Activated CD8-positive, alpha-beta T cell treated with anti-CD3 and anti-CD28 coated beads for 36 hours (primary cell): ENCODE data around the gene TMEM108. TPM values are rescaled to one million over a fixed set of nuclear protein-coding genes. Genes with fewer than 3 reads are reported as not detected.
A peak's percentile ranks its signal among the peaks of the same experiment; 100 is the strongest.

ENCODE experiments used
- ATAC-seq: fragments of 200-7000 bp; cut with Tn5 transposase; one replicate; pipeline ENCODE4 v1.10.0; 2021; ENCODE audit warnings: mild to moderate bottlenecking, moderate library complexity
- CTCF ChIA-PET: fragments of 350-600 bp; sonication (Branson Sonifier 250); formaldehyde crosslinking; loops from one replicate; lab custom pipeline; 2021; ENCODE audit warnings: antibody characterized with exemption; lab: Charles Lee
- POLR2A ChIA-PET: fragments of 350-600 bp; sonication (Branson Sonifier 250); formaldehyde crosslinking; loops from one replicate; lab custom pipeline; 2021; ENCODE audit warnings: antibody characterized with exemption; lab: Charles Lee
- DNase-seq: peaks from one replicate; pipeline ENCODE4 v3.0.0-alpha.2; 2020
- H3K27ac Mint-ChIP-seq: one replicate; pipeline ENCODE4 v1.8.0; 2021; ENCODE audit warnings: mild to moderate bottlenecking, mixed read lengths
- H3K27me3 Mint-ChIP-seq: one replicate; pipeline ENCODE4 v1.8.0; 2021; ENCODE audit warnings: mixed read lengths
- H3K36me3 Mint-ChIP-seq: one replicate; pipeline ENCODE4 v1.8.0; 2021; ENCODE audit warnings: low read depth, mixed read lengths
- H3K4me1 Mint-ChIP-seq: one replicate; pipeline ENCODE4 v1.8.0; 2021; ENCODE audit warnings: low read depth, mixed read lengths
- H3K4me3 Mint-ChIP-seq: one replicate; pipeline ENCODE4 v1.8.0; 2021; ENCODE audit warnings: mild to moderate bottlenecking, moderate library complexity, mixed read lengths
- H3K9me3 Mint-ChIP-seq: one replicate; pipeline ENCODE4 v1.8.0; 2021; ENCODE audit warnings: mixed read lengths
- intact Hi-C: fragments of 100-400 bp; cut with micrococcal nuclease; formaldehyde crosslinking; loops from one replicate; pipeline ENCODE4 v1.10.0; 2022
- total RNA-seq, 2 experiments: library from RNA; stranded (reverse); gene quantifications; one replicate each; pipeline ENCODE4 v1.2.3, GENCODE V29; 2021
- TF ChIP-seq, protein P1 (sequence below): fragments of 200-600 bp; IDR thresholded peaks from one replicate; pipeline ENCODE4 v1.8.0; 2022; ENCODE audit warnings: antibody characterized with exemption, mild to moderate bottlenecking

Gene TMEM108
- total RNA-seq, 2 experiments from 2014 or later, result not detected

GRCh38 chr3:133419151-133419909 lies 381.1 kb downstream of the TMEM108 start:
- ChIA-PET CTCF (no interaction called here), POLR2A (no interaction called here)
- Mint-ChIP-seq H3K9me3 (no peaks in the 10 kb centered on the region), H3K36me3 (no peaks in the 10 kb centered on the region), H3K4me1 (peaks cover 3% of the 10 kb centered on the region), H3K27me3 (no peaks in the 10 kb centered on the region), H3K4me3 (no peak overlapping the region), H3K27ac (no peak overlapping the region)
- ATAC-seq (no peak), DNase-seq (no peak)
- intact Hi-C loops, result no loop called here
- TF ChIP-seq, protein P1, sequence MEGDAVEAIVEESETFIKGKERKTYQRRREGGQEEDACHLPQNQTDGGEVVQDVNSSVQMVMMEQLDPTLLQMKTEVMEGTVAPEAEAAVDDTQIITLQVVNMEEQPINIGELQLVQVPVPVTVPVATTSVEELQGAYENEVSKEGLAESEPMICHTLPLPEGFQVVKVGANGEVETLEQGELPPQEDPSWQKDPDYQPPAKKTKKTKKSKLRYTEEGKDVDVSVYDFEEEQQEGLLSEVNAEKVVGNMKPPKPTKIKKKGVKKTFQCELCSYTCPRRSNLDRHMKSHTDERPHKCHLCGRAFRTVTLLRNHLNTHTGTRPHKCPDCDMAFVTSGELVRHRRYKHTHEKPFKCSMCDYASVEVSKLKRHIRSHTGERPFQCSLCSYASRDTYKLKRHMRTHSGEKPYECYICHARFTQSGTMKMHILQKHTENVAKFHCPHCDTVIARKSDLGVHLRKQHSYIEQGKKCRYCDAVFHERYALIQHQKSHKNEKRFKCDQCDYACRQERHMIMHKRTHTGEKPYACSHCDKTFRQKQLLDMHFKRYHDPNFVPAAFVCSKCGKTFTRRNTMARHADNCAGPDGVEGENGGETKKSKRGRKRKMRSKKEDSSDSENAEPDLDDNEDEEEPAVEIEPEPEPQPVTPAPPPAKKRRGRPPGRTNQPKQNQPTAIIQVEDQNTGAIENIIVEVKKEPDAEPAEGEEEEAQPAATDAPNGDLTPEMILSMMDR, result no peak

DNA sequence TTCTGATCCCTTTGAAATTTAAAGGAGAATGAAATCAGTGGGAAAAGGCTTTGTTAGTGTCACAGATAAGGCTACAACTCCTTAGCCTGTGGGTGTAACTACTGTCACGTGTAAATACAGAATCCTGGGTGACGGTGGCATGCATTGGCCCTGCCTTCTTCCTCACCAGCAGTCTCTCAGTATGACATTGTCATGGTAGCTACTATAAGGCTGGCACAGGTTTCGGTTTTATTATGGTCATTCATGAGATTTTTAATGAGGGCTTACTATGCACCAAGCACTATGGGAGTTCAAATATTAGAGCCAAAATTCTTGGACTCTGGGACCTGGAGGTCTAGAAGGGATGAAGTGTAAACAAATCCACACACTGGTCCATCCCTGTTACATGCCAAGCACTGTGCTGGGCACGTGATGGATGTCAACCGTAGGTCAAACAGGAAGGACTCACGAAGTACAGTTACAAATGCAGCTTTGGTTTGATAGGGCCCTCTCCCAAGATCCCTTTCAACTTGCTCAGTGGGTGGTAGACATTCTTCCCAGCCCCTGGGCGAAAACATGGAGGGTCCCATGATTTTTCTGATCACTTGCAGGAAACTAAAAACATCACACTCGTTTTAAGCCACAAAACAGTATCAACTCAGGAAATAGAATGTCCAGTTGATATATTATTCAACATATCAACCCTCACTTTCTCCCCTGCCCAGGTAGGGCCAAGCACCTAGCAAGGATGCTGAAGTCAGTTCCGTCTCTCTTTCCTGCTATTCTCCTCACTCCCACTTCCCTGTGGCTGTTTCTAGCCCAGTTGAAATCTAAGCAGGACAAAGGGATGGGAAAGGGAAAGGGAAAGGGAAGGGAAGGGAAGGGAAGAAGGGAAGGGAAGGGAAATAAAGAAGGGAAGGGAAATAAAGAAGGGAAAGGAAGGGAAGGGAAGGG lies 387.0 kb downstream of the TMEM108 start:
- ATAC-seq (no peak), DNase-seq (no peak)
- POLR2A ChIA-PET, result no interaction called here
- Mint-ChIP-seq H3K27ac (no peak overlapping the region), H3K27me3 (no peaks in the 10 kb centered on the region), H3K36me3 (no peaks in the 10 kb centered on the region), H3K4me3 (no peak overlapping the region), H3K4me1 (peaks cover 6% of the 10 kb centered on the region), H3K9me3 (no peaks in the 10 kb centered on the region)
- intact Hi-C loops, result loop anchor here (5.0 kb wide), 1 partner anchor 698 kb away; no protein-coding TSS in a partner anchor
- TF ChIP-seq, protein P1, result no peak
- CTCF ChIA-PET, result interaction anchor here (0.8 to 2.1 kb wide), 13 partner anchors 16 to 1048 kb away, joined by 3 to 22 read pairs (median 4); no protein-coding TSS in a partner anchor

GRCh38 chr3:133425898-133426297 lies 387.7 kb downstream of the TMEM108 start:
- TF ChIP-seq, protein P1, result no peak
- H3K27ac Mint-ChIP-seq, result no peak overlapping the region
- no peak overlapping the region for H3K4me3 Mint-ChIP-seq
- DNase-seq (no peak), ATAC-seq (no peak)
- peaks cover 6% of the 10 kb centered on the region for H3K4me1 Mint-ChIP-seq
- intact Hi-C loops, result no loop called here
- ChIA-PET CTCF (interaction anchor here (1.4 to 2.1 kb wide), 2 partner anchors 32 to 695 kb away, joined by 4 to 10 read pairs; no protein-coding TSS in a partner anchor), POLR2A (interaction anchor here (0.6 kb wide), 1 partner anchor 74 kb away, joined by 3 read pairs; no protein-coding TSS in a partner anchor)
- H3K36me3 Mint-ChIP-seq, result no peaks in the 10 kb centered on the region
- no peaks in the 10 kb centered on the region for H3K9me3 Mint-ChIP-seq
- H3K27me3 Mint-ChIP-seq, result no peaks in the 10 kb centered on the region

DNA sequence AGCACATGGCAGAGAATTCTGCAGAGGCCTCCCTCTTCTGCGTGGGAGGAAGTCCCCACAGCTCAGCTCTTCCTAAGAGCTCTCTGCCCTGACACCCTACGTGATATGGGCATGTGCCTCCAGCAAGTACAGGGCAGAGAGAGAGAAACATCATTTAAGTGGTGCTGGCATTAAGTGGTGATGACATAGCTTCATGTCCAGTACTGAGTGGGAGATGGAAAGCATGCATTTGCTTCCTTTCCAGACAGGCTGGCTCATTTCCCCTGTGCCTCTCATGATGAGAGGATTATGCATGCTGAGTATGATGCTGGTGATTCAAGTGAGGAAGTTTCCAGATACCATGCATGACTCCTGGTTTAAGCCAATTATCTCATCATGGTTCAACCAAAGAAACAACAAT lies 388.5 kb downstream of the TMEM108 start:
- CTCF ChIA-PET, result interaction anchor here (1.4 kb wide), 1 partner anchor 31 kb away, joined by 4 read pairs; no protein-coding TSS in a partner anchor
- Mint-ChIP-seq H3K9me3 (no peaks in the 10 kb centered on the region), H3K27ac (no peak overlapping the region), H3K4me1 (peaks cover 6% of the 10 kb centered on the region), H3K4me3 (no peak overlapping the region), H3K27me3 (no peaks in the 10 kb centered on the region), H3K36me3 (no peaks in the 10 kb centered on the region)
- intact Hi-C loops, result no loop called here
- TF ChIP-seq, protein P1, result no peak
- POLR2A ChIA-PET, result interaction anchor here (0.6 kb wide), 1 partner anchor 141 kb away, joined by 3 read pairs; no protein-coding TSS in a partner anchor
- no peak for DNase-seq
- peak; percentile 41 for ATAC-seq
